Spleen (tissue), 7 donors: ENCODE measurements around the gene LEUTX.

ENCODE experiments used
- POLR2AphosphoS5 ChIP-seq, 3 donors: sonication (generic); formaldehyde crosslinking; IDR thresholded peaks; one replicate each; pipeline ENCODE4 v1.5.1; 2017; ENCODE audit warnings: antibody characterized with exemption in 3 of 3
- TF ChIP-seq, protein P1 (sequence below), 11 experiments: fragments of 200-600 bp in 7 of 11; fragments of 450-650 bp in 4 of 11; sonication (generic) in 4 of 11; IDR thresholded peaks in 8 of 11; conservative IDR thresholded peaks in 3 of 11; 1 replicate in 7 of 11; 2 replicates in 4 of 11; pipeline versions ENCODE4 v1.4.0 to v1.8.0; 2016 to 2021; ENCODE audit warnings: antibody characterized with exemption in 11 of 11, inconsistent platforms in 4 of 11, mild to moderate bottlenecking in 1 of 11
- donor health status: DM: no; HTN: no; CAD: no; lungs with moderate emphysema.
- donor health status: DM: no; HTN: no; CAD: no.
- donor health status: DM: no; HTN: no; CAD: no.

DNA sequence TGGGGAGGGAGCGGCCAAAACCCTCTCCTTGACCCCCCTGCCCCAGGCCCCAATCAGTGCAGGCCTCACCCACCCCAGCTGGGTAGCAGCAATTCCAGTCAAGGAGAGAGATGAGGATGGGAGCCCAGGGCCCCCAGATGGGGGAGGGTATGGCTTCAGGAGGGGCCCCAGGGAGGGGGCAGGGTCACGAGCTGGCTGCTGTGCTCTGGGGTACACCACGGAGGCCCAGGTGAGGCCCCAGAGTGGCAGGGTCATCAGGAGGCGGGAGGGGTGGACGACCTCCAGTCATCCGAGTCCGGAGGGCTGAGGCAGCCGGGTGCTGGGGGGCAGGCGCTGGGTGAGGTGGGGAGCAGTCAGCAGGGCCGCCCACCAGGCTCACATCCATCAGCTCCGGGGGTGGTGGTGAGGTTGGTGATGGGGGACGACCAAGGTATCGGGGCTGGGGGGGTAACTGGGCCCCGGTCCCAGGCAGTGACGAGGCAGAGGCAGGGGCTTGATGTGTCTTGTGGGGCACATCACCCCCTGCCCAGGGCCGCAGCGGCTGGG, 47.0 kb downstream of the LEUTX start:
- TF ChIP-seq, protein P1, sequence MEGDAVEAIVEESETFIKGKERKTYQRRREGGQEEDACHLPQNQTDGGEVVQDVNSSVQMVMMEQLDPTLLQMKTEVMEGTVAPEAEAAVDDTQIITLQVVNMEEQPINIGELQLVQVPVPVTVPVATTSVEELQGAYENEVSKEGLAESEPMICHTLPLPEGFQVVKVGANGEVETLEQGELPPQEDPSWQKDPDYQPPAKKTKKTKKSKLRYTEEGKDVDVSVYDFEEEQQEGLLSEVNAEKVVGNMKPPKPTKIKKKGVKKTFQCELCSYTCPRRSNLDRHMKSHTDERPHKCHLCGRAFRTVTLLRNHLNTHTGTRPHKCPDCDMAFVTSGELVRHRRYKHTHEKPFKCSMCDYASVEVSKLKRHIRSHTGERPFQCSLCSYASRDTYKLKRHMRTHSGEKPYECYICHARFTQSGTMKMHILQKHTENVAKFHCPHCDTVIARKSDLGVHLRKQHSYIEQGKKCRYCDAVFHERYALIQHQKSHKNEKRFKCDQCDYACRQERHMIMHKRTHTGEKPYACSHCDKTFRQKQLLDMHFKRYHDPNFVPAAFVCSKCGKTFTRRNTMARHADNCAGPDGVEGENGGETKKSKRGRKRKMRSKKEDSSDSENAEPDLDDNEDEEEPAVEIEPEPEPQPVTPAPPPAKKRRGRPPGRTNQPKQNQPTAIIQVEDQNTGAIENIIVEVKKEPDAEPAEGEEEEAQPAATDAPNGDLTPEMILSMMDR (IDR thresholded peaks at IDR 0.05 in 8 of 11, conservative IDR thresholded peaks at IDR 0.05 in 3 of 11) = no peak
- no peak for TF ChIP-seq POLR2AphosphoS5 (IDR thresholded peaks at IDR 0.05)
